ENCODE results near the gene RING1.
A peak's percentile ranks its signal among the peaks of the same experiment; 100 is the strongest.

RING1 gene

DNA sequence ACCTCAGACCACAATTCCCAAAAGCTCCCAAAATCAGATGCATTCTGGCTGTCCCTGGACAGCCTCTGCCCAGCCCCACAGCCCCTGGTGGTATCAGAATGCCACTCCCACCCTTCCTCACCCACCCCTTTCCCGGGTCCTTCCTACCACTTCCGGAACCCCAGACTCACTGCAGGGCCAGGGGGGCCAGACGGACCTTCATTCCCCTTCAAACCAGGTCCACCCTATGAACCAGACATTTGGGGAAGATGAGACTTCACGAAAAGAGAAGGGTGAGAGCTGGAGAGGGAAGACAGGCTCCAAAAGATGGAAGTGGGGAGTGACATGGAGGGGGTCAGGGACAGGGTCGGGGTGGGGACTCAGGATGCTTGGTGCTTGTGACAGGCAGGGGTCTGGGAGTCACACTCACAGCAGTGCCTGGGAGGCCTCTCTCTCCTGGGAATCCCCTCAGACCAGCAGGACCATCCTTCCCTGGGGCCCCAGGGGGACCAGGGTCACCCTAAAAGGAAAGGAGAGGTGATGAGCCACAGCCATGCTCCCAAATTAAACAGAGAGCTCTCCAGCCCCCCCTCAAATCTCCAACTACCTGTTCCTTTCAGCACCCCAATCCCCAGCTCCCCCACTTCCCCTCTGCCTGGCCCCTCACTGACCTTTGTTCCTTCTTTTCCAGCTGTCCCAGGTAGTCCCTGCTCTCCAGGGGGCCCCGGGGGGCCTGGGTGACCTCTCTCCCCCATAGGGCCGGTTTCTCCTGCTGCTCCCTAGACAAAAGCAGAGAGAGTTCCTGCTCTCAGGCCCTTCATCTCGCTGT lies 36.2 kb upstream of the RING1 start:
- DNase-seq (ENCODE audit: low read depth, low spot score), result no peak

DNA sequence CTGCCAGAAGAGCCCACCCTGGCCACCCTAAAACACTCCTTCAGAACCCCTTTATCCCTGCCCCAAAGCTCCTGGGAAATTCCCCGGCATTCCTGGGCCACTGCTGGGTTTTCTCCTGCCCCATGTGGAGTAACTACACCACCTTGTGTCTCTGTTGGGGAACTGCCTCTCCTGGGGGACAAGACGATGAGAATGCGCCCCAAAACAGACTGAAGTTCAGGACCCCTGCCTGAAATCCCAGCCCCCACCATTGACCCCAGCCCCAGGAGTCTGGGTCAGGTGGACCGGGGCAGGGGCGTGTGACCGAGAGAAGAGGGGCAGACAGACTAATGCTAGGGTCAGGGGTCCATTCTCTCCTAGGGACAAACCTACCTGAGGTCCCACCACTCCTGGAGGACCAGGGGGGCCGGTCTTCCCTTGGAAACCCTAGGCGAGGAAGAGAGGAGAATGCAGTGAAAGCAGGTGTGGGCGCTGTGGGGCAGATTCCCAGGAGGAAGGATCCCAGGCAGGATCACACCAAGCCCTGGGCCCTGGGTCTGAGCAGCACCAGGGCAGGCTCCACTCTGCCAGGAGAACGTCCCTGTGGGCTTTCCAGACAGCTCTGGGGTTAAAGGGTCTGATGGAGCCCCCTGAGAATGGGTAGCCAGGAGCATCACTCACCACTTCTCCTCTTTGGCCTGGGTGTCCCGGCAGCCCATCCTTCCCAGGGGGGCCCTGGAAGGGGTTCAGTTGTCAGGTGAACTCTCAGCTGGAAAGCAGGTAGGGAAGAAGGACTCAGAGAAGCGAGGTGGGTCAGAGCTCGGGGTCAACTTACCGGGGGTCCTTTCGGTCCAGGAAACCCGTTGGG lies 35.4 kb upstream of the RING1 start:
- peak; percentile 66 for DNase-seq (ENCODE audit: low read depth, low spot score)

DNA sequence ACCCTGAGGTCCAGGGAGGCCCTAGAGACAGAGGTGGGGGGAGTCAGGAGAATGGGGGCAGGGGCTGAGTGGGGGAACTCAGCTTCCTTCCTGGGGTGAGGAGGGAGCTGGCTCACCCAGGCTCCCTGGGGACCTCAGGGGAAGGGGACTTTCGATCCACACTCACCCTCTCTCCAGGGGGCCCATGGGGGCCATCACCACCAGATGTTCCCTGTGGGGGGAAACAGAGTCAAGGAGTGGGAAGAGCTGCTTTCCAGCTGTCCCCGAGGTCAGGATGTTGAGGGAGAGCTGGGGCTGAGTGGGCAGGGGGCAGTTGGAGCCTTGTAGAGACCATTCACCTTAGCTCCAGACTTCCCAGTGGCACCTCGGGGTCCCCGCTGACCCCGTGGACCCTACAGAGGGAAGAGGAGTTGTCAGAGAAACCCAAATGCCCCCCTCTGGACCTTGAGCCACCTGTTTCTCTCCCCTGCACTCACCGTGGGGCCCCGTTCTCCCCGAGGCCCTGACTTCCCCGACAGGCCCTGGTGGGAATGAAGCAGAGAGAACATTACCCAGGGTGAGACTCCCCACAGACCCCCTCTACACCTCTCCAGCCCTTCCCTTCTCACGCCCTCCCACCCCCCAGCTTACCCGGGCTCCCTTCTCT lies 34.6 kb upstream of the RING1 start:
- DNase-seq (ENCODE audit: low read depth, low spot score), result no peak

DNA sequence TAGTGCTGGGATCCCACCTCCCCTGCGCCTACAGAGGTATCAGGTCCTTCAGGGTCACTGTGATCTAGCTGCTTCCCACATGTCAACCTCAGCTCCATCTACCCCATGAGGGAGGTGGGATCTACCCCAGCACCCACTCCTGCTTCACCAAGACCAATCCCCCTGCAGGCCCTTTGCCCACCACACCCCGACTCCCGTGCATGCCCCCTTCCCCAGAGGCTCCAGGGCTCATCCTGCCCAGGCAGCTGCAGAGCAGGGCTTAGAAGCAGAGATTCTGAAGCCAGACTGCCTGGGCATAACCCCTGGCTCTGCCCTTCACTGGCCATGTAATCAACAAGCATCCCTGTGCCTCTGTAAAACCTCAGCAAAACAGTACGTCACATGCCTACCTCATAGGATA lies 33.5 kb upstream of the RING1 start:
- DNase-seq (ENCODE audit: low read depth, low spot score), result no peak

DNA sequence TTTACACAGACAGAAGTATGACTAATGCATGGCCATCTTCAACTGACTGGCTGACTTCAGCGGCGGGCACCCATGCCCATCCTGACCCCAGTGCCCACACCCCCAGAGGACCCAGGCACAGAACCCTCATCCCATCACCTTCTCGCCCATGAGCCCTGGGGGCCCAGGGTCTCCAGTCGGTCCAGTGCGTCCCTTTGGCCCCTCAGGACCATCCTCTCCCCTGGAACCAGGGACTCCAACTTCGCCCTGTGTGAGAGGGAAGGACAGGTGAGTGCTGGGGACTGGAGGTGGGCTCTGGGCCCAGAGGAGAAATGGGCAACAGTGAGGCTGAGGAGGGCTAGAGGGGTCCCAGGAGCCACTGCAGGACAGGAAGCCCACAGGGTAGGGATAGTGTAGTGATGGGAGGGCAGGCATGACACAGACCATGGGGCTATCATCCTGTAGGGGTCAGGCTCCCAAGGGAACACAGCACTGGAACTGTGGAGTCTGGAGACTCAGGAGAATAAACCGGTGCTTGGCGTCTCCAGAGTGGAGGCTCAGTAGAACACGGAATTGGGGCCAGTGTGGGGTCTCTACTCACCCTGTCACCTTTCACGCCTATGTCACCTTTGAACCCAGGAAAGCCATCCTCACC lies 32.7 kb upstream of the RING1 start:
- no peak for DNase-seq (ENCODE audit: low read depth, low spot score)

DNA sequence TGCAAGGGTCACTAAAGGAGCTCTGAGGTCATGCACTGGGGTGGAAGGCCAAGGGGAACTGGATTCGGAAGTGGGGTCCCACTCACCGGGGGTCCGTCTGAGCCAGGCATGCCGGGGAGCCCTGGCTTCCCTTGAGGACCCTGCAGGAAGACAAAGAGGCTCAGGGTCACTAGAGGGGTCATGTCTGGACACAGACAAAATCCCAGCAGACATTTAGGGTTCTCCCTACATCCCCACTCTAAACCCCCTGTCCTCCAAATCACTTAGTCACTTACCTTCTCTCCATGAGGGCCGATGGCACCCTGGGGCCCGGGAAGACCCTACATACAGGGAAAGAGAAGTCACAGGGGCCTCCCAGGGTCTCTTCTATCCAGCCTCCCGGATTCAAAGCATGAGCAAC lies 31.4 kb upstream of the RING1 start:
- no peak for DNase-seq (ENCODE audit: low read depth, low spot score)

DNA sequence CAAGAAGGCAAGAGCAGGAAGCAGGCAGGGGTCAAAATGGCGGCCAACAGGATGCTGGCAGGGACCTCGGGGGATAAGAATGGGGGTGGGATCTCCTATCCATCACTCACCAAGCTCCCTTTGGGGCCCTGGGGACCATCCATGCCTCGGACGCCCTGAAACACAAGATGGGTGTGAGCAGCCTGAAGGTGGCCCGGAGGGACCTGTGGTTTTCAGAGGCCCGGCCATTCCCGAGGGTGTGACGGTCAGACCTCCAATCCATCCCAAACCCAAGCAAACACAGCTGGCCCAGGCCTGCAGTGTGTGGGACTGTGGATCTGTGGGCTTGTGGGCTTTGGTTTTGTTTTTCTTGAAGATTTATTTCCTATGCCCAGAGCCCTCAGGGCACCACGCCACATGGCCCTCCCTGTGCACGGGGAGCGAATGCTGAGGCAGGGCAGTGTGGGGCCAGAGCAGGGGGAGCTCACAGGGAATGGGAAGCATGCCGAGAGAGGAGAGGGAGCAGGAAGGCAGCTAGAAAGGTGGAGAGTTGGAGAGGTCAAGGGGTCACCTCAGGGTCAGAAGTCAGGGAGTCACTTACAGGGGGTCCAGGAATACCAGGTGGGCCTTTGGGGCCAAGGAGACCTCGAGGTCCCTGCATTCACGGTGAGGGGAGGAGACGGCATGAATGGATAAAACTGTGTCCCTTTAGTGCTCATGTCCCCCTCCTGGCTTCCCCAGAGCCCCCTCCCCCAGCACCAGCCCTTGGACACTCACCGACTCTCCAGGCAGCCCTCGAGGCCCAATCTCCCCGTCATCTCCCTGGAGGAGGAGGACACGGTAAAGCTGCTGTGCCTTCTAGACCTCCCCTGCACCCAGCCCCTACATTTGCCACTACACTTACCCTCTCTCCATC lies 30.5 kb upstream of the RING1 start:
- no peak for DNase-seq (ENCODE audit: low read depth, low spot score)

DNA sequence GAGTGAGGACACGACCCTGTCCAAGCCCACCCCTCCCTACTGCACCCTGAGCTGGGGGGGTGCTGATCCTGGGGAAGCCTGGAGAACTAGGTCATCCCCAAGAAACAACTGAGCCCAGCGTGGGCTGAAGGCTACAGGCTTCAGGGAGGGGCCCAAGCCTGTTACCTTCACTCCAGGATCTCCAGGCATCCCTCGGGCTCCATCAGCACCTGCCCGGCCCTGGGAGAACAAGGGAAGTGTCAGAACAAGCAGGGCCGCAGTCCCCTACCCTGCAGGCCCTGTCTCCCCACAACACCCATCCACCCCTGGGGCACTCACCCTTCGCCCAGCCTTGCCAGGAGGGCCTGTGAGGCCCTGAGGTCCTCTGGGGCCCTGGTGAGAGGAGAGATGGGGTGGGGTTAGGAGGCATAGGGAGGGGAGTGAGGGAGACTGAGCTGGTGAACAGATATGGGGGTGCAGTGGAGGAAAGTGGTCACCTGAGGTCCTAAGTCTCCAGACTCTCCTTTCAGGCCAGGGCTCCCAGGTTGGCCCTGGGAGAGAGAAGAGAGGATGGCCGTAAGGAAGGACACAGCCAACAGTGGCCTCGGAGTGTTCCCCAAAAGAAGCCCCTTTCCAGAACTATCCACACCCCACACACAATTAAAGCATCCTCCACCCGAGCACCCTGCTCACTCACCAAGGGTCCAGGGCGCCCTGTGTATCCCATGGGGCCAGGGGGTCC lies 29.4 kb upstream of the RING1 start:
- DNase-seq (ENCODE audit: low read depth, low spot score), result no peak

DNA sequence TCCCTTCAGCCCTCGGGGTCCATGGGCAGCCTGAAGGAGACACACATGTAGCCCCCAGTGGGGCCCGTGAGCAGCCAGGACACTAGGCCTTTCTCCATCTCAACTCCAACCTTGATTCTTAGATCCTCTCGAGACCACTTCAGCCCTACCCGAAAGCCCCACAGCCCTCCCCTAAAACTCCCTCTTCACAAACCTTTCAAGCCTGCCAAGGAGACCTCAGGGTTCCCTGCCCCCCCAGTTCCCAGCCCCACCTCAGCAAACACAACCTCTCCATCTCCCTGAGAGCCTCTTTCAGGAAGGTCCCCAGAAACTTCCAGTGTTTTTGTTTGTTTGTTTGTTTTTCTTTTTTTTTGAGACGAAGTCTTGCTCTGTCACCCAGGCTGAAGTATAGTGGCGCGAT lies 27.2 kb upstream of the RING1 start:
- no peak for DNase-seq (ENCODE audit: low read depth, low spot score)

DNA sequence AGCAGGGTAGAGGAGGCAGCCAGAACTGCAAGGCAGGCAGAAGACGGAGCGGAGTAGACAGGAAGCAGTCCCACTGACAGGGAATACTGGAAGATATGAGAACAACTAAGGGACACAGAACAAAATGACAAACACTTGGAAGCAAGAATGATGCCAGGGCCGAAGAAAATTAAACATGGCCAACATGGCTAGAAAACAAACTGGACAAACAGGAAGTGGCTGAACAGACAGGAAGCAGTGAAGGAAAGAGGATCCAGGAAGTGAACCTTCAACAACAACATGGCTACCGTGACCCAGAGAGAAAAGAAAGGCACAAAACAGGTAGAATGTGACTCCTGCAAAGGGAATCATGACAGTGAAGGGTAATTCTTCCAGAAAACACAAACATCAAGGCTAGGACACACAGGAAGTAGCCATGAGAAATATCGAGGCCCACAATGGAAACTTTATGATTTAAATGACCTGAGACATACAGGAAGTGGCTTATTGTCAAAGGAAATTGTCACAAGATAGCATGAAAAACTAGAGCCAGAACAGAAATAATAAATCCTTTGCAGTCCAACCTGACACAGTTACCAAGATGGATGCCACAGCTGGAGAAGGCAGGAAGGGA lies 25.1 kb upstream of the RING1 start:
- no peak for DNase-seq (ENCODE audit: low read depth, low spot score)

DNA sequence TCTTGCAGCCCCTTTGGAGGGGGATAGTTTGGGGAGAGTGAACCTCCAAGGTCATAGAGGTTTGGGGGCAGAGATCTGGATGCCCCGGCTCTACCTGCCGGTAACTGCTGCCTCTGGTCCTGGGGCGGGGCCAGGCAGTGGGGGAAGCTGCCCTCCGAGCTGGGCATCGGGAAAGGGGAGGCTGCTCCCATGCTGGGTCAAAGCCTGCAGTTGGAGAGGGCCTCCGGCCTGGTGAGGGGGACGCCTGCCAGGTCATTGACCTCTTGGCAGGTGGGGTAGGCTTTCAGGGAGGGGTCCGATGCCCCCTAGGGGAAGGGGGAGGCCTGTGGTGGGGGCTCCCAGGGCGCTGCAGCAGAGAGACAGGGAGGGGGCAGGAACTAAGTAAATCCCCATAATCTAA lies 23.1 kb upstream of the RING1 start:
- no peak for DNase-seq (ENCODE audit: low read depth, low spot score)

DNA sequence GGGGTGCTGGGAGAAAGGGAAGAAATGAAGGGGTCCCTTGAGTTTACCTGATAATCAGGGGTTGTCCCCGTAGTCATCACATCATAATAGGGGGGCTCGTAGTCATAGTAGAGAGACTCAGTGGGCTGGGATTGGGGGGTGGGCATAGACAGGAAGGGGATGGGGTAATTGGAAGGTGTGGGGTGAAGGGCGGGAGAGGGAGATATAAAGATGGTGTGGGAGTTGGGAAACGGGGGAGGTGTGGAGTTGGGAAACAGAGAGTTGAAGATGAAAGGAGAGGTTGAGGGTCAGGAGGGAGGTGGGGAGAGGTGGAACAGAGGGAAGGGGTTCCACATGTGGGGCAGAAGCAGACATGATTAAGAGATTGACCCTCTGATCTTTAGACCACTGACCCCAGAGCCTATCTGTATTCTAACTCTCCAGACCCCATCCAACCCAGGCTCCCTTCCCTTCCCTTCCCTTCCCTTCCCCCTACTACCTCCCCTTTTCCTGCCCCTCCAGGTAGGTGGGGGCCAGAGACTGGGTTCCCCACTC lies 22.6 kb upstream of the RING1 start:
- no peak for DNase-seq (ENCODE audit: low read depth, low spot score)

DNA sequence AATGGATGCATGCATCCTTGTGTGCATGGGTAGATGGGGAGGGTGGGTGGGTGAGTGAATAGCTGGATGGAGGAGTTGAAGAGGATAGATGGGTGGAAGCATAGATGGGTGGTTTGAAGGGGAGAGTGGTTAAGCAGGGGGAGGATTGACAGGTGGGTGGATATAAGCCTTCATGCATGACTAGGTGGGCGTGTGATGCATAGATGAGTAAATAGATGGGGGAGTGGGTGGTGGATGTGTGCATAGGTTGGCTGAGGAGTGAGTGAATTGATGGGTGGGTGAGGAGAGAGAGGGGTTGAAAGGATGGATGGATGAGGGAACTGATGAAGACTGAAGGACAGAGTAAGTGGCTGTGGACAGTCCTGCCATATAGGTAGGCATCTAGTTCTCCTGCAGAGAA lies 20.5 kb upstream of the RING1 start:
- no peak for DNase-seq (ENCODE audit: low read depth, low spot score)

DNA sequence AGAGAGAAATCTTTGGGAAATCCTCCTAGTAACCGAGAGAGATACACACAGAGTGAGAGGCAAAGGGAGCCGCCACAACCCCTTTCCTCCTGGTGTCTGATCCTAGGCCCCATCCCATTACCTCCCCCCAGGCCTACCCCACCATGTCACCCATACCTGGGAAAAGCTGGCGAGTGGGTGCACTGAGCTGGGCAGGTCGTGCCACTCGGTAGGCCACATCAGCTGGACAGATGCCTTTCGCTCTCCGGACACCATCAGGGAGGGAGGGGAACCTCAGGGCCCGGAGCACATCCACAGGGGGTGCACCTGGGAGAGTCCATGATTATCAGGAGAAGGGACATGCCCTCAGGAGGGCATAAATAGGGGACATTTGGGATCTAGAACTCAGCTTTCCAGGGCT lies 19.1 kb upstream of the RING1 start:
- DNase-seq (ENCODE audit: low read depth, low spot score), result no peak

DNA sequence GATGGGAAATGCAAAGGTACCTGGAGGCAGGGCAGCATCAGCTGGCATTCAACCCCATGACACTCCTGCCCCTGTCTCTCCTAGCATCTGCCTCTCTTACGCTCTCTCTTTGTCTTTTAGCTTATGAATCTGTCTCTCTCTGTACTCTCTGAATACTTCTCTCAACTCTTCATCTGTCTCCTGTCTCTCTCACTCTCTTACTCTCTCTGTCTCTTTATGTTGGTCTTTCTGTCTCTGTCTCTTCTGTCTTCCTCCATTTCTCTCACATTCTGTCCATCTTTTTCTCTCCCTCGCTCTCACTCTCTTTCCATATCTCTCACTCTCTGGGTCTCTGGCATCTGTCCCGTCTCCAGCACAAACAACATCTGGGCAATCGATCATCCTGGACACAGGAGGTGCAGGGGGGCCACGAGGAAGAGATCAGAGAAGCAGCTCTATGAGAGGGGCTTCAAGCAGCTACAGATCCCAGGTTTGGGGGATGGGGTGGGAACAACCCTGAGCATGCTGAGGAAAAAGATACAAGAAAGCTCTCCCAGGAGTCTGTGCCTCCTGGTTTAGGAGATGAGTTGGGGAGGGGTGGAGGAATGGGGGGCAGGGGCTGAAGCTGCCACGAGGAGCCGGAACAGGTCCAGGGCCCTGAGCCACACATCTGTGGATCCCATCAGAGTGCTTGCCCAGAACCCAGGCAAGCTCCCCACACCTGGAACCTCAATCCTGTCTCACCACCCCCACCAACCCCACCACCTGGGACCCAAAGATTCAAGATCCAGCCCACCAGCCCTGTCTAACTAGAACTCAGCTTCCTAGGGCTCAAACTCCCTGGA lies 18.5 kb upstream of the RING1 start:
- no peak for DNase-seq (ENCODE audit: low read depth, low spot score)

DNA sequence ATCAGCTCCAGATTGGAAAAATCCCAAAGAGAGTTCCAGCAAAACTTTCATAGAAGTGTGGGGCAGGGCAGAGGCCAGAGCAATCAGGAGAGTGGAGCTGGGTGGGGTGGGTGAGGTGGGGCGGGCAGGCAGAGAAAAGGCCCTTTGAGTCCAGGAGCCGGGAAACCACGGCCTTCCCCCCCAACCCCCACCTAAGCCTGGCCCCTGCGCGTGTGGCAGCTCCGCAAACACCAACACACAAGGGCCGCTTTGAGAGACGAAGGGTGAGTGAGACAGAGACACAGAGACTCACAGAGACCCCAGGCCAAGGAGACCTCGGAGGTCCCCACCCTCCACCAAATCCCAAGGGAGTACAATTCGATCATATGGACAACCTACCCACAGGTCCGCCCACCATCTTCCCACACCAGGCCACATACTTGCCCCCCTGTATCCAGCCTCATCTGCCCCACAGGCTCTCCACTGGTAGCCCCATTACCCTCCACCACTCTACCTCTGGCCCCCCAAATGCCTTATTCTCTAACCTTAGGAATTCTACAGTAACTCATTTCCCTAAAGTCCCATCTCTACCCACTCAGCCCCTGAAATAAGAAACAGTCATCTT lies 17.7 kb upstream of the RING1 start:
- DNase-seq (ENCODE audit: low read depth, low spot score), result no peak

DNA sequence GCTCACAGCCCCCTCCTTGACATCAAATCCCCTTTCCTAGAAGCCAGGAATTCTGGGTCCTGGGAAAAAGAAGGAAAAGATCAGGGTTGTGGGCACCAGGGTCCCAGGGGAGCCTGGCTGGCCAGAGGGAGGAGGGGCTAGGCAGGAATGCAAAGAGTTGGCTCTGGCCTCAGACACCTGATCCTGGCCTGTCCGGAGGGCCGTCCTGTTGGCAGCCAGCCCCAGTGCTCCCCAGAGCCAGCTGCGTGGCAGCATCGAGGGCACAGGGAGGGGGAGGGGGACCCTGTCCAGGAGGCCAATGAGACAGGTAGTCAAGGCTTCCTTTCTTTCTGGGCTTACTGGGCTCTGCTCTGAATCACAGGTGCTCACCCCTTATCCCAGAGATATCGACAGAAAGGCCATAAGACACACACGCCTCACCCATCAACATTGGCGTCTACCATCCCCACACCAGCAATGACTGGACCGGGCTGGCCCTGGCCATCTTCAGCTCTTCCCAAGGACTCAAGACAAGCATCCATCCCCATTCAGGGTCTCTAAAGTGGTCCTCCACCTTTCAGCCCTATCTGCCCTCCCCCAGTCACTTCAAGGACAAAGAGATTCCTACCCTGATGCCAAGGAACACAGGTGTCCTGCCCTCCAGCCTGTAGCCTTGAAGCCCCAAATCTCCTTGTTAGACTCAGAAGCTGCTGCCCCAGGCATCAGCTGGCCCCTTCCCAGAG lies 16.8 kb upstream of the RING1 start:
- DNase-seq (ENCODE audit: low read depth, low spot score), result no peak
